GM12878 (cell line): Measurements from ENCODE around the gene RORC. TPM values are rescaled to one million over a fixed set of nuclear protein-coding genes. Genes with fewer than 3 reads are reported as not detected.
A peak's percentile ranks its signal among the peaks of the same experiment; 100 is the strongest.

ENCODE experiments used
- BHLHE40 ChIP-seq, 2 experiments: fragments of 450-650 bp in 1 of 2; IDR thresholded peaks; 2 replicates each; pipeline ENCODE4 v1.6.1; 2011 to 2017; ENCODE audit warnings: low read depth in 2 of 2, borderline replicate concordance in 1 of 2, improper control_type of control experiment in 1 of 2, low read length in 1 of 2, mild to moderate bottlenecking in 1 of 2
- CBX5 ChIP-seq: sonication (generic); IDR thresholded peaks from 2 replicates; pipeline ENCODE4 v1.6.1; 2016; ENCODE audit warnings: low read depth, moderate library complexity, mild to moderate bottlenecking, inconsistent platforms
- CREM ChIP-seq: IDR thresholded peaks from 2 replicates; pipeline ENCODE4 v1.6.1; 2014; ENCODE audit warnings: antibody characterized with exemption, low read depth
- FOXK2 ChIP-seq: fragments of 450-650 bp; IDR thresholded peaks from 2 replicates; pipeline ENCODE4 v1.6.1; 2017; ENCODE audit warnings: mild to moderate bottlenecking, moderate library complexity
- RELB ChIP-seq: fragments of 450-650 bp; IDR thresholded peaks from 2 replicates; pipeline ENCODE4 v1.6.1; 2017; ENCODE audit warnings: low read depth, mild to moderate bottlenecking, moderate library complexity
- SMAD1 ChIP-seq: fragments of 450-650 bp; IDR thresholded peaks from 2 replicates; pipeline ENCODE4 v1.6.1; 2018; ENCODE audit warnings: mild to moderate bottlenecking, low read depth; ENCODE audit not compliant: partially characterized antibody
- TBL1XR1 ChIP-seq: IDR thresholded peaks from 2 replicates; pipeline ENCODE4 v1.6.1; 2012; ENCODE audit warnings: low read depth, low read length, improper control_type of control experiment
- ZNF592 ChIP-seq: fragments of 450-650 bp; IDR thresholded peaks from 2 replicates; pipeline ENCODE4 v1.6.1; 2017; ENCODE audit warnings: mild to moderate bottlenecking, moderate library complexity
- polyA plus RNA-seq, 11 experiments: library from polyadenylated mRNA; depleted of rRNA in 4 of 11; unstranded in 6 of 11; stranded (reverse) in 5 of 11; fragments of >200 nt; fragmentation: Nextera tagmentation in 4 of 11; fragmentation: Illumina TruSeq in 1 of 11; extraction: Ambion mirVana in 4 of 11; extraction: Trizol in 1 of 11; gene quantifications; 1 replicate in 1 of 11; 2 replicates in 10 of 11; pipeline versions ENCODE4 v1.2.1 to v1.2.3, GENCODE V29; 2011 to 2016; ENCODE audit warnings: inconsistent platforms in 2 of 11, missing spikeins in 2 of 11, low read depth in 1 of 11
- total RNA-seq, 4 experiments: library from RNA; depleted of rRNA in 3 of 4; stranded (reverse); fragments of >200 nt in 3 of 4; fragmentation: Illumina TruSeq in 1 of 4; extraction: Trizol in 1 of 4; gene quantifications; 2 replicates each; pipeline versions ENCODE4 v1.2.1 to v1.2.3, GENCODE V29; 2013 to 2021

RORC gene
- total and polyA plus RNA-seq, 10 of the 15 experiments (the other 5 are each of a cell fraction or from before 2014, with no cell fraction given), result not detected

GRCh38 chr1:151762941-151763921 lies 68.4 kb downstream of the RORC start, which contains the start of gene MRPL9 (continued):
- TF ChIP-seq ZNF592 (peak; percentile 87; the same call in 1 of the 2 replicates), FOXK2 (0 out of 2 replicates have a peak, but pooled peaks have one; percentile 30), SMAD1 (peak; percentile 51), CBX5 (no peak), BHLHE40 (IDR thresholded peaks at IDR 0.05; ENCODE audit: borderline replicate concordance in 1 of 2, low read depth in 2 of 2, low read length in 1 of 2) (peak in 1 of 2 experiments; percentile 26; a peak in 1 of 4 replicates), CREM (peak; percentile 91), RELB (peak; percentile 99), TBL1XR1 (no peak)
